CD4-positive, alpha-beta T cell treated with Interleukin-2 at 100 ng/mL for 4 hours (primary cell): ENCODE data around the gene TGM2.

ENCODE experiments used
- DNase-seq: peaks from one replicate; pipeline ENCODE4 v3.0.0-alpha.2; 2020; ENCODE audit warnings: low spot score

The TGM2 gene

DNA sequence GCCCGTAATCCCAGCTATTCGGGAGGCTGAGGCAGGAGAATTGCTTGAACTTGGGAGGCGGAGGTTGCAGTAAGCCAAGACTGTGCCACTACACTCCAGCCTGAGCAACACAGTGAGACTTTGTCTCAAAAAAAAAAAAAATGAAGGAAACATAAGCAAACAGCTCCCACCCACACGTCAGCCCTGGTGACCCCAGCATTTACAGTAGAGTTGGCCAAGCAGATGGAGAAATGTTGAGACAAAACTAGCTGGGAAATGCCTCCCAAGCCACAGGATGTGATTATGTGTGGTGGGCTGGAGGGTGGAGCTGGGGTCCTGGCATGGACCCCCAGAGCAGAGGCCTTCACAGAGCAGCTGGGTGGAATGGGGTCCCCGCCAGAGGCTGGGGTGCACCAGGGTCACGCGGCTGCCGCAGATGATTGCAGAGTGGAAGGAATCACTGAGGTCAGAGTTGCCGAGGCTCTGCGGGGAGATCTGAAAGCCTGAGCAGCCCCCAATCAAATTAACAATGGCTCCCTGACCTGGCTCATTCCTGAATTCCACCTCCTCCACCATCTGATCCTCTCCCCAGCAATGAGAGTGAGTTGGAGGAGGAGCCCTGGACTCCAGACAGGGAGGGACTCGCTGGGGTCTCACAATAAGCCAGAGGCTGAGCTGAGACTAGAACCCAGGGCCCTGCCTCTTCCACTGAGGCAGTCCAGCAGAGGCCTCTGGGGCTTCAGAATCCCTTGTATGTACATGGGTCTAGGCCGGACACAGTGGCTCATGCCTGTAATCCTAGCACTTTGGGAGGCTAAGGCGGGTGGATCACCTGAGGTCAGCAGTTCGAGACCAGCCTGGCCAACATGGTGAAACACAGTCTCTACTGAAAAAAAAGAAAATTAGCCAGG lies 34.7 kb upstream of the TGM2 start:
- DNase-seq, result no peak

DNA sequence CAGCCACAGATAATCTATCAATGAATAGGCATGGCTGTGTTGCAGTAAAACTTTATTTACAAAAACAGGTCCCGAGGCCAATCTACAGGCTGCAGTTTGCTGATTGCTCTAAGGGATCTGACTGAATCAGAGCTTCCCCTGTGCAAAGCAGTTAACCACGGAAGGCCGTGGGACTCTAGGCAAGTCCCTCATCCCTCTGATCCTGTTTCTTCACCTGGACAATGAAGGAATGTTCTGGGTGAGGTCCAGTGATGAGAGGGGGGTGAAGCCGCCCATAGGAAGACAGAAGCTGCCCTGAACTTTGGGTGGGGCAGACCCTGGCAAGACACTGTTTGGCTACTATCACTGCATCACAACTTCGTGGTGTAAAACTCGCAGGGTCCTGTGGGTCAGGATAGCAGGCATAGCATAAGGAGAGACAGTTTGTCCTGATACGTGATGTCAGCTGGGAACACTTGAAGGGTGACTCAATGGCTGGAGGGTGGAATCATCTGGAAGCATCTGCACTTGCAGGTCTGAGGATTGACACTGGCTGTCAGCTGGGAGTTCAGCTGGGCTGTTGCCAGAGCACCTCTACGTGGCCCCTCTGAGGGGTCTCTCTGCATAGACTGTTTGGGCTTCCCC lies 33.3 kb upstream of the TGM2 start:
- no peak for DNase-seq

DNA sequence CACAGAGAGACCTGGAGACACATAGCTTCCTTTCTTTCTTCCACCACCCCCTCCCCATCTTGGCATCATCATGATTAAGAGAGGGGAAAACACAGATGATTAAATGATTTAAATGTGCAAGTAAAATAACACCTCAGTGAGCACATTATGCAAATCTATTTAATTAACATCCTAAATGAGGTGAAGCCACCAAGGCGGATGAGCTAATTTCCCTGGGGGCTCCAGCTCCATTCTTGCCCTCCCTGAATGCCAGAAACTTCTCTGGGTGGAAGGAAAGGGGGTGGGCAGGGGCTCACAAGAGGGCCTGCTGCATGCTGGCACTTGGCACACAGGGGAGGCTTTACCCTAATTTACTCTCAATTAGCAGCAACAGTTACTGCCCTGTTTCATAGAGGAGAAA lies 32.5 kb upstream of the TGM2 start:
- no peak for DNase-seq

DNA sequence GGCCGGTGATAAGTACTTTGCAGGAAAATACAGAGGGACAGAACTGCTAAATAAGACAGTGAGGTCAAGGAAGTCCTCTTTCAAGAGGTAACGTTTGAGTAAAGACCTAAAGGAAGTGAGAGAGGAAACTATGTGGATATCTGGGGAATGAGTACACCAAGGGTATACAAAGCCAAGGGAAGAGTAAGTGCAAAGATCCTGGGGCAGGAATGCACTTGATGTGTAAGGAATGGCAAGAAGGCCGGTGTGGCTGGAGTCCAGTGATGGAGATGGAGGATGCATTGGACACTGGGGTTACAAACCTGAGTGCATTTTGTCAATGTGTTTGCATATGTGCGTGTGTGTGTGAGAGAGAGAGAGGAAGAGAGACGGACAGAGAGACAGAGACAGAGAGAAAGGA lies 32.1 kb upstream of the TGM2 start:
- DNase-seq, result no peak

DNA sequence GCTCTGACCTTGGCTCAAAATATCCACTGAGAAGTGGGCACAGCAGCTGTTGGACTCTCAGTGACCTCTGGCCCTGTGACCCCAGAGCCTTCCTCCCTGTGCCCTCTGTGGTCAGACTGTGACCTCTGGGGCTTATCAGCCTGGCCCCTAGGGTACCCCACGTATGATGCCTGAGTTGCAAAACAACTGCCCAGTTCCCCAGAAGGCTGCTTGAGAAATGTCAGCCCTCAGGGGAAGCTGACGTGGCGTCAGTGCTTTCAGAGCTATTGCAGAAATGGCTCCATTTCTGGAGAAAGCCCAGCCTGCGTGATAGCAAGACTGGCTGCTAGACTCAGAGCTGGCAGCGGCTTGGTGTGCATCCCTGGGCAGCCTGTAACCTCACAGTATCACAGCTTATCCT lies 31.5 kb upstream of the TGM2 start:
- no peak for DNase-seq

DNA sequence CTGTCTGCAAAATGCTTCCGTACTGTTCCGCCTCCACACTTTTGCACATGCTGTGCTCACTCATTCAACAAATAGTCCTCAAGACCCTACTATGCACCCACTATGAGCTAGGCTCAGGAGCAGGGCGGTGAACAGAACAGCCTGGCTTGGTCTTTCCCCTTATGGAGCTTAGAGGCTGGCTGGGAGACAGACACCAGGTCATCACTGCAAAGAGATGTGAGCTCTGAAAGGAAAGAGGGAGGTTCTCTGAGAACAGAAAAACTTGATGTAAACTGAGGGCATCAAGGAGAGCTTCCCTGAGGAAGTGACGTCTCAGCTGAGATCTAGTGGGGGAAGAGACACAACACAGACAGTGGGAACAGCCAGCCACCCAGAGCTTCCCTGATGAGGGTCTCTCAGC lies 31.0 kb upstream of the TGM2 start:
- DNase-seq, result no peak

DNA sequence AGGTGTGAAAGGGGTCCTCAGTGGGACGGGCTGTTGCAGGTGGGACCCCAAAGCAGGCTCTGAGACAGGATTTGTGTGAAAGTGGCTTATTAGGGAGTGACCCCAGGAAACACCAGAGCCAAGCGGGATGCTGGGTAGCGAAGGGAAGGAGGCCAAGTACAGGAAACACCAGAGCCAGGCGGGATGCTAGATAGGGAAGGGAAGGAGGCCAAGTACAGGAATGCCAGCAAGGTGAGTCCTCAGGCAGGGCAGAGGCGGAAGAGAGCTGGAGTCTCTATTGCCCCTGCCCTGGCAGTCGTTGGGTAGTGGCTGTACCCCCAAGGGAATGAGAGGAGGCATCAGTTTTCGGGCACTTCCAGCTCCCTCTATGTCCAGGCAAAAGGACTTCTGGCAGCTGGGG lies 30.5 kb upstream of the TGM2 start:
- no peak for DNase-seq

DNA sequence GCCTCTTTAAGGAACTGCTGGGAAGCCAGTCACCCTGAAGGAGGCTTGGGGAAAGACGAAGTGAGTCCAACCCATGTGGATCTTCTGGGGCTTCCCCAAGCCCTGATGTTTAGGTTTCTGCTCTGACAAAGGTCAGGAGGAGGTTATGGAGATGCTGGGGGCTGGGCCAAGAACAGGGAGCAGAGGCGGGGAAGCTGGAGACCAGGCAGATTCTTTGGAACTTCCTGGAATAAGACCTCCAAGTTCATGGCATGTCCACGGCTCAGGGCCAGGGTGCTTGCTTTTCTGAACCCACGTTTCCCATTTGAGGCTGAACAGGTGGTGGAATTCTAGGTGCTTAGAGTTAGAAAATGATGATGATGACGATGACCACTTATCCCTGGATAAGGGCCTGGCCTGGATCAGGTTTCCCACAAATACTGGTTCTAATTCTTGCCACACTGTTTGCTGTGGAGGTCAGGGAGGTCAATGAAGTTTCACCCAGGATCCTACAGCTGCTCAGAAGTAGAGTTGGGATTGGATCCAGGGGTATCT lies 30.0 kb upstream of the TGM2 start:
- DNase-seq, result no peak

DNA sequence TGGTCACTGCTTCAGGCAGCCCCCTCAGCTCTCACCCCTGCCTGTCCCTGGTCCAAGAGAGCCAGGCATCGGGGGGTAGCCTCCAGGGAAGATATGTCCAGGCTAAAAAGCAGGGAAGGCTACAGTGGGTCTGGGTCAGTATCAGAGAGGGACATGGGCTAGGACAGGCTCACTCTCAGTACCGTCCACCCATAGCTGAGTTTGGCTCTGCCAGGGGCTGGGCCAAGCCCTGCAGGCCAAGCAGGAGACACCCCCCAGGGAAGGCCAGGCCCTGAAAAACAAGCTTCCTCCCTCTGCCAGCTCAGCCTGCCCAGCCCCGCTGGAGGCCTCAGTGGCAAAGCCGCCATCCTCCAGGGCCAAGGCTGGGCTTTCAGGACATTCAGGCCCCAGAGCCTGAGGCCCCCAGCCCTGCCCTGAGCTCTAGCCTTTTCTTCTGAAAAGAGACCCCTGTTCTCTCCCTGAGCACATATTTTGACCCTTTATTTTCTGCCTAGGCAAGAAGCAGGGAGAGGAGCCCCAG lies 28.6 kb upstream of the TGM2 start:
- no peak for DNase-seq

DNA sequence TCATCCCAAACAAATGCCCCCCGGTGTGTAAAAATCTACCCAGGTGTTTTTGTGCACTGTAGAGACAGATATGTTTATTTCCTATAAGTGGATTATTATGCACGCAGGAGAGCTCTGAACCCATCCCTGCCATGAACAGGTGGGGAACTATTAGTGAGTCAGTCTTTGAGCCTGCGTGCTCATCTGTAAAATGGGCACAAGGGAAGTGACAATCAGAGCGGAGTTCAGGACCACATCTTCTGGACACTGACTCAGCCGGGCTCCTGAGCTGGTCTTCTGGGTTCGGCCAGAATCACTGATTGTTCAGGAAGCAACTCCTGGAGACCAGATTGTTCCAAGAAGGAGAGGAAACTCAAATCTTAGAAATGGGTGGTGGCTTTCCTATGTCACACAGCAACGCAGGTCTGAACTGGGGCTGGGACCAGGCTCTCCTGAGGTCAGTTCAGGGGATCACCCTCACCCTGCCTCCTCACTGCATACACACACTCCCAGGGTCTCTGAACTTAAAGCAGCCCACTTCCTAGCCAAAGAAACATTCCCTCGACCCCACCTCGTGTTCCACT lies 27.3 kb upstream of the TGM2 start:
- DNase-seq, result no peak

DNA sequence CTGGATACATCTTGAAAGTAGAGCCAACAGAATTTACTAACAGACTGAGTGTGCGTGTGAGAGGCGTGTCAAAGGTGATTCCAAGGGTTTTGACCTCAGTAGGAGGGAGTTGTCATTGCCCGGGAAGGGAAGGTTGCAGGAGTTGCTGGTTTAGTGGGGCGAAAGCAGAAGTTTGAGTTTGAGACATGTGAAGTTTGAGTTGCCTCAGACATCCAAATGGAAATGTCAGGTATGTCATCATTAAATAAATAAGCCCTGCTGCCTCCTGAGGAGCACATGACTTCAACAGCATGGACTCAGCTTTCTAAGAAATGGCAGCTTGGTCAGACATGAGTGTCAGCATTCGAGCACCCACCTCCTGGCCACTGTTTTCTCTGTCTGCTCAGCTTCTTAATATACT lies 26.6 kb upstream of the TGM2 start:
- no peak for DNase-seq

DNA sequence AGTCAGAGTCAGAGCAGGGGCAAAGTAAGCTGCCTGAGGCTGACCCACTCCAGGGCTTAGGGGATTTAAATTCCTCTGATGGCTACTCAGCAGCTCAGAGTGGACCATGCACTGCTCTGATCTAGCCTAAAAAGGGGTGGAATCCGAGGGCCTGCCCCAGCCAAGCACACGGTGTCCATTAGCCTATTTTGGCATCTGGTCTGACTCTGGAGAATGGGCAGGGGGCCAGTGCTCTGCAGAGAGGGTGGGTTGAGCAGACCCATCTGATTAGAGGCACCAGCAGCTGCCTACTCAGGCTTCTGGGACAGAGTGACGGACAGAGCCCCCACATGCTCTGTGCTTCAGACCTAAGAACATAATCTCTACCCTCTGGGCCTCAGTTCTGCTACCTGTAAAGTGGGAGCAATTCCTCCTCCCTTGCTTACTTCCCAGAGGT lies 25.9 kb upstream of the TGM2 start:
- no peak for DNase-seq

DNA sequence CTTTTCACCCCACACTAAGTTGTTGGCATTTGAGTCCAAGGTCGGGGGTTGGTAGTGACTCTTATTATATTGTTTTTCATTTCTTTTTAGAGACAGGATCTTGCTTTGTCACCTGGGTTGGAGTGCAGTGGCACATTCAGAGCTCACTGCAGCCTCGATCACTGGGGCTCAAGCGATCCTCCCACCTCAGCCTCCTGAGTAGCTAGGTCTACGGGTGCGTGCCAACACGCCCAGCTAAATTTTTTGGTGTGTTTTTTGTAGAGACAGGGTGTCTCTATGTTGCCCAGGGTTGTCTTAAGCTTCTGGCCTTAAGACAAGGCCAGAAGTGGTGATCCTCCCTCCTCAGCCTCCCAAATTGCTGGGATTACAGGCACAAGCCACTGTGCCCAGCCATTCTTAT lies 25.1 kb upstream of the TGM2 start:
- no peak for DNase-seq

DNA sequence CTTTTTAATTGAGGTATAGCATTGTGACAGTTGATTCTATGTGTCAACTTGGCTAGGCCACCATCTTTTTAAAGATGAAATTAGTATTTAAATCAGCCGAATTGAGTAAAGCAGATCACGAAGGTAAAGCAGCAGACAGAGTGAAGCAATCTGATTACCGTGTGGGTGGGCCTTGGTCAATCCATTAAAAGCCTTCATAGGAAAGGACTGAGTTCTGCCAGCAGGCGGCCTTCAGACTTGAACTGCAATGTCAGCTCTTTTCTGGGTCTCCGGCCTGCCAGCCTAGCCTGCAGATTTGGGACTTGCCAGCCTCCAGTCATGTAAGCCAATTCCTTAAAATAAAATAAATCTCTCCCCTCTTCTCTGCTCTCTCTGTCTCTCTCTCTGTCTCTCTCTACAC lies 22.4 kb upstream of the TGM2 start:
- DNase-seq, result no peak

DNA sequence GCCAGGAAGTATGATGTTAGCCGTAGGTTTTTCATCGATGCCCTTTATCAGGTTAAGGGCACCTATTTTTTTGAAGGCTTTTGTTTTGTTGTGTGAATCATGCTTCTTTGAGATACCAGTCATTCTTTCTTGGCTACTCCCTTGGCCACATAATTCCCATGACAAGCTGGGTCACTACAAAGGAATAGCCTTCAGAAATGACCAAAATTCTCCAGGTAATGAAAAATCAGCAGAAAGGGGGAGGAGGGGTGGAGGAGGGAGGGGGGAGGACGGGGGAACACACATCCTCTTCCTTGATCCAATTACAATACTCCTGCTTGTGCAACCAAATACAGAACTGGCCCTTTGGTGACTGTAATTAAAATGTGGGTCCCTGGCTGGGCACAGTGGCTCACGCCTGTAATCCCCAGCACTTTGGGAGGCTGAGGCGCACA lies 21.7 kb upstream of the TGM2 start:
- DNase-seq, result no peak

DNA sequence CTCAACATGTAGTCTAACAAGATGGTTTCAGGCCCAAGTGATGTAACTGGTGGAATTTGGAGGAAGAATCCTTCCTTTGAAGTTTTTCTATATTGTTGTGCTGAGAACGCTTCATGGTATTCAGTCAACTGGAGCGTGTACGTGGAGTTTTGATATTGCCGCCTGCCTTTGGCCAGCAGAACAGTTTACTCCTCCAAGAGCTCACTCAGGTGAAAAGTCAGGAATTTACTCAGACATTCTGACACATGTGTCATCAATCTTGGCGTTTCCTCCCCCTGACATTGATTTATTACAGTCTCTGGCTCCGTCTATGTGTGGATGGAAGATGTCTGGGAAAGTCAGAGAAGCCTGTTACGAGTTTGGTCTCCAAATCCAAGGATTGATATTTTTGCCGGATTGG lies 19.0 kb upstream of the TGM2 start:
- no peak for DNase-seq

DNA sequence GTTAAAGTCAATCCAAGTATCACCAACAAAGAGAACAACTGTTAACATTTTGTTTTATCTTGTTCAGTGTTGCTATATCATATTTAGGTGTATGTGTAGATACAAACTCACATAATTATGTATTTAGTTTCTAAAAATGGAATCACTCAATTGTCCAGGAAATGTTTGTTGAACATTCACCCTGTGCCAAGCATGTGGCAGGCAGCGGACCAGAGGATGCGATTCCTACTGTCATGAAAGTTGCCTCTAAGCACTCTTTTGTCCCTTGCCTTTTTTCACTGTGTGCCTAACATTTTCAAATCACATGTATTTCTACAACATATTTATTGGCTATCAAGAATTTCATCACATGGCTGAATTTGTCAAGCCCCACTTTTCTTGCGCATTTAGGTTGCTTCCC lies 16.9 kb upstream of the TGM2 start:
- DNase-seq, result no peak

DNA sequence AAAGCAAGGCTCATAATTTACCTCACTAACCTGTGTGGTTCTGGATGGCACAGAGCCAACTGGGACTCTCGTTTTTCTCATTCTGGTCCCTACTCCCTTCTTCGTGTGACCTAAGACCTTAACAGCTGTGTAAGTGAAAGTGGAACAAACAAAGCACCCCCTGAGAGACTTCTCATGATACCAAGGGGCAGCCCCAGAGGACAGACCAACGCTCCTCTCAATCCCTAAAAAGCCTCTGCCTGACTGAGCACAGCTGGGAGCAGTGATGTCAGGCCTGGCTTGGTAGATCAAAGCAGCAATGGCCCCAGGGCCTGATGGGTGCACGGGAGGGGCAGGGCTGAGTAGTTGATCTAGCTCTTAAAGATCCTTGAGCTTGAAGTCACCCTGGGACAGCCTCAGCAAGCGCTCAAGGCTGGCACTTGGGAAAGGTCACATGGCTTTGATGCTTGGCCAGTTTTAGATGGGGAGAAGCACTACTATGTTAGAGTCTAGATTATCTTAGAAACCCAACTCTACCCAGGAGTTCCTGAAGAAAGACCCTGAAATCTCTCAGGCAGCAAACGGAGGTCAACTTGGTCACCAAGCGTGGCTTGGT lies 16.2 kb upstream of the TGM2 start:
- no peak for DNase-seq

DNA sequence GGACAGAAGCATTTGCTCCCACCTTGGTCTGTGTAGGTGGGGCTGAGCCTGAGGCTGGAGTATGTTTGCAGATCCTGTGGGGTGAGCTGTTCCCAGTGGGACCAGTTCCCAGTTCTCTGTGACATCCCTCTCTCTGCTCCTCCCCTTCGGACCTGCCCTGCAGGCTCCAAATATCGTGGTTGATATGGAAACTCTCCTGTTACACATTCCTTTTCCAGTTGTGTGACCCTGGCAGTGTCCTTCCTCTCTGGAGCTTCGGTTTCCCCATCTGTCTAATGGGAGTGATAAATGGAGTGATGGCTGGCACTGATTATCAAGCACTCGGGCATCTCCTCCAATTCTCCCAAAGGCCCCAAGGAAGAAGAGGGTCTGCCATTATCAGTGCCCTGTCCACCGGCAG lies 15.7 kb upstream of the TGM2 start:
- no peak for DNase-seq

DNA sequence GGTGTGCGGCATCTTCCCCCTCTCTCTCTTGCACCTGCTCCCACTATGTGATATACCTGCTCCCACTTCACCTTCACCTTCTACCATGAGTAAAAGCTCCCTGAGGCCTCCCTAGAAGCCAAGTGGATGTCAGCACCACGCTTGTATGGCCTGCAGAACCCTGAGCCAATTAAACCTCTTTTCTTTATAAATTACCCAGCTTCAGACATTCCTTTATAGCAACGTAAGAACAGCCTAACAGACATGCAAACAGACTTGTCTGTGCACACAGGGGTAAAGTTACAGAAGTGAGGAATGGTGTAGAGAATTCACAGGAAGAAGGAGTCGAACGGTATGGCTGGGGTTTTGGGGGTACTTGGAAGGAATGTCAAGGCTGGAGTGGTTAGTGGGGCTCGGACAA lies 14.8 kb upstream of the TGM2 start:
- no peak for DNase-seq

DNA sequence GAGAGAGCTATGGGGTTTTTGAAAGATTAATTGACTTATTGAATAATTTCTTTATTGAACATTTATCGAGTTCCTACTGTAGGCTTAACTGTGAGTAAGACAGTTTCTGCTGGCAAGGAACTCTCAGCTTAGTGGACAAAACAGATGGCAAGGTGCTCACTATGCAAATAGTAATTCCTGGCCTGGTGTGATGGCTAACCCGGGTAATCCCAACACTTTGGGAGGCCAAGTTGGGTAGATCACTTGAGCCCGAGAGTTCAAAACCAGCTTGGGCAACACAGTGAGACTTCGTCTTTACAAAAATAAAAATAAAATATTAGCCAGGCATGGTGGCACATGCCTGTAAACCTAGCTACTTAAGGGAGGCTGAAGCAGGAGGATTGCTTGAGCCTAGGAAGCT lies 13.5 kb upstream of the TGM2 start:
- no peak for DNase-seq

DNA sequence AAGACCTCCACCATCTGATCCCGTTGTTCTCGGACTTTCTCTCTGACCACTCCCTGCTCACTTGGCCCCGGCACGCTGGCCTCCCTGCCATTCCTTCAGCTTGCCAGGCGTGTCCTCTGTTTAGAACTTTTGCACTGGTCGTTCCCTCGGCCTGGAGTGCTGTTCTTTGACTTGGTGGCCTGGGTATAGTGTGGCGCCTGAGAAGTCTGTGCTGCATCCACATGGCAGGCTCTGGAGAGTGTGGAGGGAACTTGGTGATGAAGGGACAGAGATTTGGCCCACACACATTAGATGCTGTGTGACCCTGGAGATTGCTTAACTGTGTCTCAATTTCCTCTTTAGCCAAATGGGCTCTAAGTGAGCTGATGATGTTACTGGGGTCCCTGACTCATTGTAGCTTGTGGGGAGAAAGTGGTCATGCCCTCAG lies 13.0 kb upstream of the TGM2 start:
- no peak for DNase-seq

DNA sequence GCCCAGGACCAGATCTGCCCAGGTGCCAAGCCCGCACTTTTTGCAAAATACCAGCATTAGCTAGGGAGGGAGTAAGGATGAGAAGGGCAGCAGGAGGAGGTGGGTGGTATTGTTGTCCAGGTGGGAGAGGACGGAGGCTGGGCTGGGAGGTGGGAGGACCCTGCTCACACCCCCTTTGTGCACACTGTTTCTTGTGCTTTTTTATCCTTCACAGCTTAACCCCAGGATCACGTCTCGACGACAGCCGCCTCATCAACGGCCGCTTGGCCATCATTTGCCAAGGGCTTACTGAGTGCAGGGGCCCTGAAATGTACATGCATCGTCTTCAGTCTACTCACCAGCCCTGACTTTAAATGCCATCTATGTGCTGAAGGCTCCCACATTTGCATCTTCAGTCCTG lies 12.1 kb upstream of the TGM2 start:
- no peak for DNase-seq
